ENCODE results near the gene NWD2.

DNA sequence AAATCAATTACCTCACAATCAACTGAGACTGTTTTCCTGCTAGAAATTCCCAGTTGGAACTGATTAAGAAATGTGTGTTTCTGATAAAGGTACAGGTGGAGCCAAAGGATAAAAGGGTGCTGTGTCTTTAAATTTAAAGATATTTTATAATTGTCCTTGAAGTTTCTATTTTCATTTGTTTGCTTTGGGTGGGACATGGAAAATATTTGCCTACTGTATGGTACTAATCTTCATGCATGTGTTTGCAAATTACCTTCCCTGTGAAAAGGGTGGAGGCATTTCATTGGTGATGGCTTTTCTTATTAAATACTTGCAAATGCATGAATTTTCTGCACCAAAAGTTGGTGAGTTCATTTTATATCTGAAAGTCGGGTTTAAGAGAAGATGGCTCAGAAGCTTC, 225.7 kb downstream of the NWD2 start:
- TF ChIP-seq, protein P1, sequence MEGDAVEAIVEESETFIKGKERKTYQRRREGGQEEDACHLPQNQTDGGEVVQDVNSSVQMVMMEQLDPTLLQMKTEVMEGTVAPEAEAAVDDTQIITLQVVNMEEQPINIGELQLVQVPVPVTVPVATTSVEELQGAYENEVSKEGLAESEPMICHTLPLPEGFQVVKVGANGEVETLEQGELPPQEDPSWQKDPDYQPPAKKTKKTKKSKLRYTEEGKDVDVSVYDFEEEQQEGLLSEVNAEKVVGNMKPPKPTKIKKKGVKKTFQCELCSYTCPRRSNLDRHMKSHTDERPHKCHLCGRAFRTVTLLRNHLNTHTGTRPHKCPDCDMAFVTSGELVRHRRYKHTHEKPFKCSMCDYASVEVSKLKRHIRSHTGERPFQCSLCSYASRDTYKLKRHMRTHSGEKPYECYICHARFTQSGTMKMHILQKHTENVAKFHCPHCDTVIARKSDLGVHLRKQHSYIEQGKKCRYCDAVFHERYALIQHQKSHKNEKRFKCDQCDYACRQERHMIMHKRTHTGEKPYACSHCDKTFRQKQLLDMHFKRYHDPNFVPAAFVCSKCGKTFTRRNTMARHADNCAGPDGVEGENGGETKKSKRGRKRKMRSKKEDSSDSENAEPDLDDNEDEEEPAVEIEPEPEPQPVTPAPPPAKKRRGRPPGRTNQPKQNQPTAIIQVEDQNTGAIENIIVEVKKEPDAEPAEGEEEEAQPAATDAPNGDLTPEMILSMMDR (IDR thresholded peaks at IDR 0.05), result no peak
- TF ChIP-seq ZFX (IDR thresholded peaks at IDR 0.05; ENCODE audit: borderline replicate concordance), result no peak

All from 22Rv1 (cell line).